GM12874 (cell line): Measurements from ENCODE around the gene RERE.
A peak's percentile ranks its signal among the peaks of the same experiment; 100 is the strongest.

Experiments used
- TF ChIP-seq, protein P1 (sequence below): IDR thresholded peaks from 2 replicates; pipeline ENCODE4 v1.5.1; 2011; ENCODE audit warnings: low read depth, mild to moderate bottlenecking, control low read depth, low read length, moderate library complexity; ENCODE audit not compliant: insufficient read depth

The RERE gene

DNA sequence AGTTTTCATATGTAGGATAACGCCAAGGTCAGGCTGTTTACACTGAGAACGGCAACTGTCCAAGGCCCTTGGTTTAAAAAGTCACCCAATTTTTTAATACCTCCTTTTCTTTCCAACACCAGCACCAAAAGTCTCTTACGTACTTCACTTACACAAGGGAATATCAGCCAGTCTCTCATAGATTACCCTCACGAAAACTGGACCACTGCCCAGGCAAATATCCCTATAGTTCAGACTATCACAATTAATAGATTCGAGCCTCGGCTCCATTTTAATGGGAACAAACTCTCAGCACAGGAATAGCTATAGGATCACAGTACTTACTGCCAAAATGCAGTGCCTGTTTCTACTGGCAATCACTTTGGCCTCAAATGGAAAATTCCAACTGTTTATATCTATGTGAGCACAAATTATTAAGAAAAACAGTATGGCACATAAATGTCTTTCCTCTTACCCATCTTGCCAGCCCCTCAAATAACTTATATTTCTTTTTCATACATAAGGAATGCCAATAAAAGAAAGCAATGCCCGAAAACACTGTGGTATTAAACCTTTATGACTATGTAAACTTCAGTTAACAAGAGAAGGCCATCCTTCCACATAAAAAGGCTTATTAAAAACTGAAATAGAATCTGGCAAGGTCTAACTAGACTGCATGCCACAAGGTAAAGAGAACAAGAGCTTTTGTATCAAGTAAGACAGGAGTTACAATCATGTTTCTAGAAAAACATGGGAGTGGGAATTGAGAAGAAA is 401.7 kb downstream of the RERE start:
- TF ChIP-seq, protein P1, sequence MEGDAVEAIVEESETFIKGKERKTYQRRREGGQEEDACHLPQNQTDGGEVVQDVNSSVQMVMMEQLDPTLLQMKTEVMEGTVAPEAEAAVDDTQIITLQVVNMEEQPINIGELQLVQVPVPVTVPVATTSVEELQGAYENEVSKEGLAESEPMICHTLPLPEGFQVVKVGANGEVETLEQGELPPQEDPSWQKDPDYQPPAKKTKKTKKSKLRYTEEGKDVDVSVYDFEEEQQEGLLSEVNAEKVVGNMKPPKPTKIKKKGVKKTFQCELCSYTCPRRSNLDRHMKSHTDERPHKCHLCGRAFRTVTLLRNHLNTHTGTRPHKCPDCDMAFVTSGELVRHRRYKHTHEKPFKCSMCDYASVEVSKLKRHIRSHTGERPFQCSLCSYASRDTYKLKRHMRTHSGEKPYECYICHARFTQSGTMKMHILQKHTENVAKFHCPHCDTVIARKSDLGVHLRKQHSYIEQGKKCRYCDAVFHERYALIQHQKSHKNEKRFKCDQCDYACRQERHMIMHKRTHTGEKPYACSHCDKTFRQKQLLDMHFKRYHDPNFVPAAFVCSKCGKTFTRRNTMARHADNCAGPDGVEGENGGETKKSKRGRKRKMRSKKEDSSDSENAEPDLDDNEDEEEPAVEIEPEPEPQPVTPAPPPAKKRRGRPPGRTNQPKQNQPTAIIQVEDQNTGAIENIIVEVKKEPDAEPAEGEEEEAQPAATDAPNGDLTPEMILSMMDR, result no peak

DNA sequence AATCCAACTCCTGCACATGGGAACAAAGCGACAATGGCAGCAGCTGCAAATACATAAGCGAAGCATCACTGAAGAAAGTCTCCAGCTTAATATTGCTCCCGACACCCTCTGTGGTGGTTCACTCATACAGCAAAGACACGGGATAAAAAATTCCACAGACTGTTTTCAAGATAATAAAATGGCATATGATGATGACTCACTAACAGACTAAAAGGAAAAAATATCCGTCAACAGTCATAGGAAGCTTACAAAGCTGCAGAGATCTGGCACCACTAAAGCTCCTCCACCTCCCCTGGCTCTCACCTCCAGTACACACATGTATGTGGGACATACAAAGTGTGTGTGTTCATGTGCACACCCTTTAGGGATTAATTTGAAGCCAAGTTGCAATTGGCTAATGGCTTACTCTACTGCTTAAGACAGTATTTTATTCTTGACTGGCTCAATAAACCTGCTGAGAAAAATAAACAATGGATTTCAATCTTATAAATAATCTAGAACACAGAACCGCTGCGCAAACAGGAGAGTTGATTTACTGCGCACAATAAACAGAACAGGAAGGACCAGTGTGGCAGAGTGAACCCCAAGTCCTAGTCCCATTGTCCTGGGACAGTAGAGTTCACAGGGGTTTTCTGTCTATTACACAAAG is 405.1 kb downstream of the RERE start:
- TF ChIP-seq, protein P1, result no peak

DNA sequence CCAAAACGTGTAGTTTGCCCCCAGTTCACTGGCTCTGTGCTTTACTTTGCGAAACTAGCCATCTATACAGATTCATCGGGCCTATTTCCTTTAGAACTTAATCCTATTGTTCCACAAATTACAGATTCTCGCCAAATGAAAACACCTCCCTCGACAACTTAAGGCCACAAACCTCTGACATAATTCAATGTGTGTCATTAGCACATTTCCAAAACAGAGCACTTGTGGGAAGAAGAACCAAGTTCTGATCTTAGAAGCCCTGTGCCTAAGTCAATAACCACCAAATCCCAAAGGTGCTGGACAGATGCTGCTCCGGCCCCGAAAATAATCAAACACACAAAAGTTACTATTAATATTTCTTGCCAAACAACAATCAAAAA is 405.6 kb downstream of the RERE start:
- TF ChIP-seq, protein P1, result no peak

DNA sequence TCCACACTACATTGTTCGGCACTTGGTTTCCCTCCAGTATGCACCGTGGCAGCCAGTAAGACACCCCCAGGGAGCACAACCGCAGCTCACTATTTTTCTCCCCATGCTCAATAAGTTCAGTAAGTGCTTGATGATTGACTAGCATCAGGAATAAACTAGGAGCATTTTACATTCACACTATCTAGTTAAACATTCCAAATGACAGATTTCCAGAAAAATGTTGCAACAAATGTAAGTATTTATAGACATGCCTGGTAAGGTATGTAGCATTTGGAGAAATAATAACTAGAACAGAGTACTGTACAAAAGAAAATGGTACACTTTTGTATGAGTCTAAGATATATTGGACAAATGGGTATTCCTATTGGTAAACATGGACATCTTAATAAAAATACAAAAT is 406.6 kb downstream of the RERE start:
- TF ChIP-seq, protein P1, result no peak

DNA sequence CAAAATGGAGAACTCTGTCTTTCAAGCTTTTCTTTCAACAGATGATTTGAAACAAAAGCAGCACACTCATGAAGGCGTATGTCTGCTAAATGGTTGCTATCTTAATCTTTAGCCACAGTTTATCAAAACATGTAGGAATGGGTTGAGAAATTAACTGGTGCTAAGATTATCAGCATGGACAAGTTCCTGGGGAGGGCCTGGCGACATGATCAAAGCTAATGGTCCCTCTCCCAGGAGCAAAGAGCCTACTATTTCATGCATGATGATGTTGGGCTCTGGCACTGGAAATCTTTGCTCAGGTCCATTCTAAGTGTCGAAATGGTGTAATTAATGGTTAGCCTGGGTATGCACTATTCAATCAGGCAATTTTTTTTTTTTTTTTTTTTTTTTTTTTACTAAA is 407.8 kb downstream of the RERE start:
- TF ChIP-seq, protein P1, result no peak

DNA sequence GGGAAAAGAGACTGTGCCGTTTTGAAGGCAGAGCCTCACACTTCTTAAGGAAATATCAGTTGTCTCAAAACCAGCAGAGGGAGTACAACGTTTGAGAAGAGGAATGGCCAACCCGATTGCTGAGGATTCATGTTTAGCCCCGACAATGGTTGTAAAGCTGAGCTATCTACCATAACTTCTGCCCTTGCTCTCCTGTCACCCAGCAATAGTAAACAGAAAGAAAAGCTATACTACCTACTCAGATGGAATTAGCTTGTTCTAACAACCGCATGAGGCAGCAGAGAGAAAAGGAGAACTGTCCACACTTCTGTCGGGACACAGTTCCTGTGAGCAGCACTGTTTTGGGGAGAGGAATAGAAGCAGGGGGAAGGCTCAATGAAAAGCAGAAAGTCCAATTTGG is 408.3 kb downstream of the RERE start:
- TF ChIP-seq, protein P1, result 0 out of 2 replicates have a peak, but pooled peaks have one; percentile 14

DNA sequence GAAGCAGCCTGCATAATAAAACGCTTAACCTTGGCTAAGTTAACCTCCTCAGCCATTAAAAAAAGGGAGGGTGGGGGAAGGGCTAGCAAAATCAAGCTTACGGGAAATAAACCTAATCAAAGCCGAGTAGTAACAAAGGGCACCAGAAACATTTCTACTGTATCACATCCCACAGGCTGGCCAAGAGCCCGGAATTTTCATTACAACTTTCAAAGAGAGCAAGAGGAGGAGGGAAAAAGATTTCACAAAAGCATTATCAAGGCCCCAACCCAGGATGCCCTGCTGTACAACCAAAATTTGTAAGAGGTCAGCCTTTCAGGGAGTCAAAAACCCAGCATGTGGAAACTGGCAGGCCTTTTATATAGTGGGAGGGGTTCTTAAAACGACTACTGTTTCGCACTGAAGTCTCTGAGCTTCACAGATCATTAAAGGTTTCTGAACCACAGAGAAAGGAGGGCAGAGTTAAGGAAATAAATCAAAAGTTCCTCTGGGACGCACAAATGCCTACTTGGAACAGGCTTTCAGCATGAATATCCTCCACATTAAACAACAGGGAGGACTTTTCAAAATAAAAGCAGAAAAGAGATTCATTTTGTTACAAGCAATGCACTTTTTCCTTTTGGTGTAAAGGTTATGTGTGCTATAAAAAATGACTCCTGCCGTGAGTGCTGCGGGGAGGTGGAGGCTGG is 409.1 kb downstream of the RERE start:
- TF ChIP-seq, protein P1, result no peak
